Adrenal gland (tissue), 12 donors: ENCODE measurements around the gene RNF207. TPM values are rescaled to one million over a fixed set of nuclear protein-coding genes. Genes with fewer than 3 reads are reported as not detected.

Experiments used
- DNase-seq, 7 donors: peaks; one replicate each; pipeline ENCODE4 v3.0.0-alpha.2; 2019 to 2020
- H3K27ac ChIP-seq, 5 donors: fragments of 200-600 bp; sonication (generic) in 4 of 5; 1 replicate in 3 of 5; 2 replicates in 2 of 5; pipeline versions ENCODE4 v1.5.1 to v1.8.0; 2016 to 2020; ENCODE audit warnings: mild to moderate bottlenecking in 1 of 5
- H3K27me3 ChIP-seq: fragments of 200-600 bp; 2 replicates; pipeline ENCODE4 v1.8.0; 2021
- H3K36me3 ChIP-seq, 2 donors: fragments of 200-600 bp; replicated peaks in 1 of 2; 1 replicate in 1 of 2; 2 replicates in 1 of 2; pipeline versions ENCODE4 v1.5.1 to v1.8.0; 2018 to 2022
- H3K4me1 ChIP-seq, 2 donors: fragments of 200-600 bp; replicated peaks in 1 of 2; 1 replicate in 1 of 2; 2 replicates in 1 of 2; pipeline versions ENCODE4 v1.5.1 to v1.8.0; 2018 to 2021
- H3K4me3 ChIP-seq, 4 donors: fragments of 200-600 bp; sonication (generic) in 3 of 4; one replicate each; pipeline ENCODE4 v1.5.1; 2016 to 2018
- H3K9me3 ChIP-seq, 3 donors: fragments of 200-600 bp; sonication (generic) in 1 of 3; replicated peaks in 1 of 3; 1 replicate in 2 of 3; 2 replicates in 1 of 3; pipeline versions ENCODE4 v1.5.1 to v1.8.0; 2016 to 2021
- POLR2A ChIP-seq, 2 donors: fragments of 450-650 bp; IDR thresholded peaks; one replicate each; pipeline ENCODE4 v1.6.1; 2017; ENCODE audit warnings: antibody characterized with exemption in 2 of 2, mild to moderate bottlenecking in 2 of 2, moderate library complexity in 1 of 2
- WGBS, 4 donors: extraction: QIAGEN DNeasy Blood & Tissue Kit in 2 of 4; methylation state at CpG; one replicate each; pipeline versions ENCODE4 v1.1.5 to v1.1.7; 2013 to 2017; 5-methylcytosine and 5-hydroxymethylcytosine counted together
- intact Hi-C, 2 donors: fragments of 100-400 bp; cut with DNase I; formaldehyde crosslinking; loops; one replicate each; pipeline versions ENCODE4 v1.14.1 to v1.15.0; 2022 to 2023
- polyA plus RNA-seq, 3 donors: library from polyadenylated mRNA; stranded (reverse); fragments of 200-250 nt in 2 of 3; fragments of 350-450 nt in 1 of 3; fragmentation: Illumina TruSeq in 1 of 3; extraction: RNeasy Lipid Tissue Mini Kit (QIAGEN cat#74804) in 1 of 3; gene quantifications; one replicate each; pipeline ENCODE4 v1.2.3, GENCODE V29; 2013 to 2014
- total RNA-seq, 9 donors: library from RNA; depleted of rRNA in 4 of 9; stranded (reverse); fragments of >200 nt in 4 of 9; fragments of 120-200 nt in 1 of 9; fragmentation: NEBNext Ultra II Directional in 1 of 9; extraction: Animal tissue kit (Norgen Biotek cat#: 25700) in 1 of 9; gene quantifications; one replicate each; pipeline versions ENCODE4 v1.1.0 to v1.2.4, GENCODE V29; 2013 to 2023
- TF ChIP-seq, protein P1 (sequence below), 6 experiments: fragments of 450-650 bp in 4 of 6; fragments of 200-600 bp in 2 of 6; sonication (generic) in 1 of 6; IDR thresholded peaks; 1 replicate in 5 of 6; 2 replicates in 1 of 6; pipeline versions ENCODE4 v1.5.1 to v1.8.0; 2016 to 2021; ENCODE audit warnings: antibody characterized with exemption in 6 of 6, mild to moderate bottlenecking in 2 of 6, moderate library complexity in 1 of 6
- donor health status: healthy with polysubstance abuse.
- donor health status: Bipolar disorder and iron deficiency.
- donor health status: DM: yes; HTN: yes; CAD: no.
- donor health status: DM: no; HTN: no; CAD: no.
- donor health status: DM: no; HTN: no; CAD: no.
- donor health status: DM: yes; HTN: yes; CAD: no.

Gene RNF207
- total and polyA plus RNA-seq, 12 donors: 2.2 to 47.4 (median 11.3) TPM

DNA sequence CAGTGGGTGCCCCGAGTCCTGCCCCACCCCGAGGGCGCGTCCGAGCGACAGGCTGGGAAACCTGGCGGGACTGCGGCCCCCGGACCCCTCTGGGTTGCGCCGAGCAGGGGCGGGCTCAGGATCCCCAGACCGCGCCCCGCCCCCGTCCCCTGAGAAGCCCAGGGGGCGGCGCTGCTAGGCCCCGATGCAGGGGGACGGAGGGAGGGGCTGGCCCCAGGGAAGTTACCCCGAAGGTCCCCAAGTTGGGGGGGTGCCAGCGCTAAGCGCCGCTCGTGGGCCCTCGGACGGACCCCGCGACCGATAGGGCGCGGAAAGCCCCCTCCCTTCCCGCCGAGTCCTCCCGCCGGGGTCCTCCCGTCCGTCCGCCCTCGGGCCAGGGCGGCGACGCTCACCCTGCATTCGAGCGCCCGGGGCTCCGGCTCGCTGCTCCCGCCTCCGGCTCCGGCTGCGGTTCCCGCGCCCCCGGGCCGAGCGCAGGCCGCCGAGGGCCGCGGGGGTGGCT is 54.6 kb downstream of the RNF207 start:
- TF ChIP-seq, protein P1, sequence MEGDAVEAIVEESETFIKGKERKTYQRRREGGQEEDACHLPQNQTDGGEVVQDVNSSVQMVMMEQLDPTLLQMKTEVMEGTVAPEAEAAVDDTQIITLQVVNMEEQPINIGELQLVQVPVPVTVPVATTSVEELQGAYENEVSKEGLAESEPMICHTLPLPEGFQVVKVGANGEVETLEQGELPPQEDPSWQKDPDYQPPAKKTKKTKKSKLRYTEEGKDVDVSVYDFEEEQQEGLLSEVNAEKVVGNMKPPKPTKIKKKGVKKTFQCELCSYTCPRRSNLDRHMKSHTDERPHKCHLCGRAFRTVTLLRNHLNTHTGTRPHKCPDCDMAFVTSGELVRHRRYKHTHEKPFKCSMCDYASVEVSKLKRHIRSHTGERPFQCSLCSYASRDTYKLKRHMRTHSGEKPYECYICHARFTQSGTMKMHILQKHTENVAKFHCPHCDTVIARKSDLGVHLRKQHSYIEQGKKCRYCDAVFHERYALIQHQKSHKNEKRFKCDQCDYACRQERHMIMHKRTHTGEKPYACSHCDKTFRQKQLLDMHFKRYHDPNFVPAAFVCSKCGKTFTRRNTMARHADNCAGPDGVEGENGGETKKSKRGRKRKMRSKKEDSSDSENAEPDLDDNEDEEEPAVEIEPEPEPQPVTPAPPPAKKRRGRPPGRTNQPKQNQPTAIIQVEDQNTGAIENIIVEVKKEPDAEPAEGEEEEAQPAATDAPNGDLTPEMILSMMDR (IDR thresholded peaks at IDR 0.05): no peak
- TF ChIP-seq POLR2A (IDR thresholded peaks at IDR 0.05): no peak
- intact Hi-C loops: no loop called here
- Histone ChIP-seq H3K36me3 (no peaks in the 10 kb centered on the region), H3K27ac (peak overlapping the region in 2 of 5 donors; percentile 26 to 52), H3K27me3 (no peaks in the 10 kb centered on the region), H3K4me1 (peaks cover 4 to 6% of the 10 kb centered on the region in 2 donors), H3K4me3 (peak overlapping the region in 2 of 4 donors; percentile 28 to 65), H3K9me3 (no peaks in the 10 kb centered on the region)
- no peak for DNase-seq
- WGBS, 4 donors: 0 to 1% (median 1%) methylated on average over 1 to 57 of the region's 61 CpGs

DNA sequence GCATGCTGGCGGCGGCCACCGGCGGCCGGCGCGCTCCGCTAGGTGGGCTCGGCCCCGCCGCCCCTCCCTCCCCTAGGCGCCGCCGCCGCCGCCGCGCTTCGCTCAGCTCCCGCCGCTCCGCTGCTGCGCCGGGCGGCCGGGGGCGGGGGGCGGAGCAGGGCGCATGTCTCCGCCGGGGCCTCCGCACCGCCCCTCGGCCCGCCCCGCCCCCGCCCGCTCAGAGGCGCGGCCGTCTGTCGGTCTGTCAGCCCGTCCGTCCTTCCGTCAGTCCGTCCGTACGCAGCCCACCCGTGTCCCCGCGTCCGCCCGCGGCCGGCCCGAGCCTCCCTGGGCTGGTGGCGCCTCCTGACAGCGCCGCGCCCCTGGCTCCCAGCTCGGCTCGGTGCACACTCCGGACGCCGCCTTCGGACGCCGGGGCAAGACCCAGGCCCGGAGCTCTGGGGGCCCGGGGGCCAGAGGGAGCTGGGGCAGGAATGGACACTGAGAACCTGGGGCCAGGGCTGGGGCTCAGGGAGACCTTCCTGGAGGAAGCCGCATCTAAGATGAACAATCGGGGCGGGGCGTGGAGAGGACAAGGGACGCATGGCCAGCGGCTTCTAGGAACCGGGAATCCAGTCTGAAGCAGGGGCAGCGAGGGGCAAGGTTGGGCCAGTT is 55.2 kb downstream of the RNF207 start, which contains the start of gene GPR153:
TSS of gene GPR153 (minus strand) at position 138 of the 654 bp plus-strand sequence. CDS start 6,193 bp downstream, outside the sequence.
- no peaks in the 10 kb centered on the region for H3K9me3 ChIP-seq
- H3K27ac ChIP-seq: peak within 1 kb of the TSS in 2 of 5 donors; percentile 26 to 52
- 2 to 20% (median 6%) methylated on average over 2 to 71 of the region's 78 CpGs for WGBS, 4 donors

DNA sequence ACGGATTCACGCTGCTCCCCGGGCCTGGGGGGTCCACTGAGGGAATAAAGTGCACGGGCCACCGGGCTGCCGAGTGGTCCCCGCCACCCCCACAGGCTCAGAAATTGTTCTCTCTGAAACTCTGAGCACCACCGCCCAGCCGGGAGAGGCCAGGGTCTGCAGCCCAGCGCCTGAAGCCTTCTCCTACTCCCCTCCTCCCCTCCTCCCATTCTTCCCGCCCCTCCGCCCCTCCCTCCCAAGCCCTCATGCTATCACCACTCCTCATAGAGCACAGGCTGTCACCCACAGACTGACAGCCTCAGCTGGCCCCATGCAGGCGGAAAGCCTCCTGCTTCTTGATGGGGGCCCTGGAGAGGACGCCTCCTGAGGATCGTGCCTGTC is 55.7 kb downstream of the RNF207 start:
- TF ChIP-seq, protein P1 (IDR thresholded peaks at IDR 0.05): no peak
- TF ChIP-seq POLR2A (IDR thresholded peaks at IDR 0.05): no peak
- no peak for DNase-seq
- Histone ChIP-seq H3K27me3 (no peaks in the 10 kb centered on the region), H3K27ac (peak overlapping the region in 1 of 5 donors; percentile 52), H3K36me3 (no peaks in the 10 kb centered on the region), H3K9me3 (no peaks in the 10 kb centered on the region), H3K4me1 (peaks cover 4 to 6% of the 10 kb centered on the region in 2 donors), H3K4me3 (peak overlapping the region in 1 of 4 donors; percentile 65)
- 0 to 40% (median 26%) methylated on average over 2 to 15 of the region's 15 CpGs for WGBS, 4 donors
- intact Hi-C loops: no loop called here

More for the DNA sequence above, 55.2 kb downstream of the RNF207 start, which contains the start of gene GPR153:
- H3K36me3 ChIP-seq: no peaks in the 10 kb centered on the region
- DNase-seq: peak in 2 of 7 donors; percentile 36 to 49
- no peaks in the 10 kb centered on the region for H3K27me3 ChIP-seq
- TF ChIP-seq POLR2A (IDR thresholded peaks at IDR 0.05): no peak
- TF ChIP-seq, protein P1 (IDR thresholded peaks at IDR 0.05): no peak
- H3K4me1 ChIP-seq: peaks cover 4 to 6% of the 10 kb centered on the region in 2 donors
- intact Hi-C loops: no loop called here
- peak within 1 kb of the TSS in 2 of 4 donors; percentile 28 to 65 for H3K4me3 ChIP-seq

DNA sequence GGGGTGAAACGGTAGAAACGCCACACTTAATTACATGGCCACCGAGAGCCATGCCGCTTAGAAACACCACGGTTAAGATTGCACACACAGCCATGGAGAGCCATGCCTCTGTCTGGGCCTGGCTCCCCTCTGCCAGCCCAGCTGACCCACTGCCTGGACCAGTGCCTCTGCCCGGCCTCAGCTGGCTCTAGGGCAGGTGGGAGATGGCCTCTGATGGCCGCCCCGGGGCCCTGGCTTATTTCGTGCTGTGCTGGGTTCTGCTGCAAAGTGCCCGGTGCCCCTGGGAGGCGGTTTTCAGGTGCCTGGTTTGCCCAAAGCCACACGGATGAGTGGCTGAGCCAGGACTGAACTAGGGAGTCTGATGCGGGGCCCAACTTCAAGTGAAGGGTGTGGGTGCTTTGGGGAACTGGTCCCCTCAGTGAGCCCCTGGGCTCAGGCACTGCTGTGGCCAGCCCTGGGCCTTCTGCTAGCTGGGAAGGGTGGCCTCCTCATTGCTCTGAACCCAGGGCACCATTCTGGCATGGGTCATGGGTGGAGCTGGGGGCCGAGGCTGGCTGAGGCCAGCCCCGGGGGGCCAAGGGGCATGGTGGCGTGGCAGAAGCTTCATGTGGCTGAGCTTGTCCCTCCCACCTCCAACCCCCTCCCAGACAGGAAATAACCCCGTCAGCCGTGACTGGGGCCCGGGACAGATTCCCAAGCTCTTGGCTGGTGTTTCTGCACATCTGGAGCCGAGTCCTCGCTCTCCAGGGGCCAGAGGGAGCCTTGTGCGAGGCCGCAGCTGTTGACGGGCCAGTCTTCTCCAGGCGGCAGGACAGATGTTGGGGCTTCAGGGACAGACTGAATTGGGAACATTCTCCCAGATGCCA is 56.9 kb downstream of the RNF207 start:
- H3K4me3 ChIP-seq: no peak overlapping the region
- no peak for DNase-seq
- H3K9me3 ChIP-seq: no peaks in the 10 kb centered on the region
- TF ChIP-seq POLR2A (IDR thresholded peaks at IDR 0.05): no peak
- TF ChIP-seq, protein P1 (IDR thresholded peaks at IDR 0.05): no peak
- H3K27ac ChIP-seq: peak overlapping the region in 1 of 5 donors; percentile 42
- H3K27me3 ChIP-seq: no peaks in the 10 kb centered on the region
- no peaks in the 10 kb centered on the region for H3K36me3 ChIP-seq
- WGBS, 4 donors: 71 to 82% (median 77%) methylated on average over 5 to 25 of the region's 25 CpGs
- peaks cover 4 to 6% of the 10 kb centered on the region in 2 donors for H3K4me1 ChIP-seq
- intact Hi-C loops: no loop called here
